Measurements from ENCODE around the gene SPATA46. TPM values are rescaled to one million over a fixed set of nuclear protein-coding genes. Genes with fewer than 3 reads are reported as not detected.

SPATA46 gene
- total RNA-seq, 1 experiment from 2014 or later: not detected

- TF ChIP-seq REST (IDR thresholded peaks at IDR 0.05; ENCODE audit: low read depth) (no peak), EZH2 (IDR thresholded peaks at IDR 0.05) (no peak), CEBPB (IDR thresholded peaks at IDR 0.05; ENCODE audit: low read depth) (no peak), FOSL1 (IDR thresholded peaks at IDR 0.05; ENCODE audit: low read depth) (no peak), TCF7L2 (IDR thresholded peaks at IDR 0.05; ENCODE audit: borderline replicate concordance, extremely low read depth, insufficient read depth, insufficient read length) (no peak), EGR1 (IDR thresholded peaks at IDR 0.05; ENCODE audit: low read depth) (no peak), JUND (IDR thresholded peaks at IDR 0.05) (no peak), ELF1 (IDR thresholded peaks at IDR 0.05; ENCODE audit: borderline replicate concordance, low read depth) (no peak), POLR2AphosphoS5 (IDR thresholded peaks at IDR 0.05; ENCODE audit: low read depth, low read length) (no peak)
- TF ChIP-seq, protein P1, sequence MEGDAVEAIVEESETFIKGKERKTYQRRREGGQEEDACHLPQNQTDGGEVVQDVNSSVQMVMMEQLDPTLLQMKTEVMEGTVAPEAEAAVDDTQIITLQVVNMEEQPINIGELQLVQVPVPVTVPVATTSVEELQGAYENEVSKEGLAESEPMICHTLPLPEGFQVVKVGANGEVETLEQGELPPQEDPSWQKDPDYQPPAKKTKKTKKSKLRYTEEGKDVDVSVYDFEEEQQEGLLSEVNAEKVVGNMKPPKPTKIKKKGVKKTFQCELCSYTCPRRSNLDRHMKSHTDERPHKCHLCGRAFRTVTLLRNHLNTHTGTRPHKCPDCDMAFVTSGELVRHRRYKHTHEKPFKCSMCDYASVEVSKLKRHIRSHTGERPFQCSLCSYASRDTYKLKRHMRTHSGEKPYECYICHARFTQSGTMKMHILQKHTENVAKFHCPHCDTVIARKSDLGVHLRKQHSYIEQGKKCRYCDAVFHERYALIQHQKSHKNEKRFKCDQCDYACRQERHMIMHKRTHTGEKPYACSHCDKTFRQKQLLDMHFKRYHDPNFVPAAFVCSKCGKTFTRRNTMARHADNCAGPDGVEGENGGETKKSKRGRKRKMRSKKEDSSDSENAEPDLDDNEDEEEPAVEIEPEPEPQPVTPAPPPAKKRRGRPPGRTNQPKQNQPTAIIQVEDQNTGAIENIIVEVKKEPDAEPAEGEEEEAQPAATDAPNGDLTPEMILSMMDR (IDR thresholded peaks at IDR 0.05 in 2 of 3, conservative IDR thresholded peaks at IDR 0.05 in 1 of 3; ENCODE audit: borderline replicate concordance in 1 of 3, insufficient read depth in 1 of 3, low read depth in 2 of 3, low read length in 2 of 3): no peak
Measured at GRCh38 chr1:162389021-162389818, 12.6 kb upstream of the SPATA46 start (continued).

All from HCT116 (cell line).